Neural cell (in vitro differentiated cells): Measurements from ENCODE around the gene PRR5L. TPM values are rescaled to one million over a fixed set of nuclear protein-coding genes. Genes with fewer than 3 reads are reported as not detected.
A peak's percentile ranks its signal among the peaks of the same experiment; 100 is the strongest.

ENCODE experiments used
- H2AFZ ChIP-seq: fragments of 200-600, 300-800 bp; sonication (generic), shearing (Covaris generic); 2 replicates; pipeline ENCODE4 v1.6.0; 2014; ENCODE audit warnings: low read depth, mild to moderate bottlenecking, antibody characterized with exemption, low read length, moderate library complexity
- H3F3A ChIP-seq: fragments of 200-600 bp; shearing (Covaris generic); 2 replicates; pipeline ENCODE4 v1.6.1; 2016; ENCODE audit warnings: mild to moderate bottlenecking, moderate library complexity, mixed read lengths, antibody characterized with exemption, low read length; ENCODE audit not compliant: insufficient read depth, poor library complexity, severe bottlenecking
- H3K27ac ChIP-seq: fragments of 200-600, 300-800 bp; sonication (generic), shearing (Covaris generic); 2 replicates; pipeline ENCODE4 v1.5.1; 2014; ENCODE audit warnings: mild to moderate bottlenecking, low read length, moderate library complexity
- H3K27me3 ChIP-seq: fragments of 300-800, 200-600 bp; sonication (generic), shearing (Covaris generic); 2 replicates; pipeline ENCODE4 v1.6.0; 2014; ENCODE audit warnings: mild to moderate bottlenecking, low read depth, low read length, moderate library complexity; ENCODE audit not compliant: insufficient read depth
- H3K36me3 ChIP-seq: fragments of 300-800, 200-600 bp; sonication (generic), shearing (Covaris generic); 2 replicates; pipeline ENCODE4 v1.5.1; 2014; ENCODE audit warnings: mild to moderate bottlenecking, antibody characterized with exemption, low read length, moderate library complexity; ENCODE audit not compliant: insufficient read depth
- H3K4me2 ChIP-seq: fragments of 300-800, 200-600 bp; sonication (generic), shearing (Covaris generic); 2 replicates; pipeline ENCODE4 v1.6.0; 2014; ENCODE audit warnings: mild to moderate bottlenecking, low read length
- H3K4me3 ChIP-seq: fragments of 300-800, 200-600 bp; sonication (generic), shearing (Covaris generic); 2 replicates; pipeline ENCODE4 v1.5.1; 2014; ENCODE audit warnings: mild to moderate bottlenecking, low read length, moderate library complexity
- H3K79me2 ChIP-seq: fragments of 200-600 bp; shearing (Covaris generic); replicated peaks from 2 replicates; pipeline ENCODE4 v1.6.0; 2014; ENCODE audit warnings: mild to moderate bottlenecking, low read length, moderate library complexity; ENCODE audit not compliant: insufficient read depth
- H3K9ac ChIP-seq: fragments of 300-800, 200-600 bp; sonication (generic), shearing (Covaris generic); 2 replicates; pipeline ENCODE4 v1.6.1; 2016; ENCODE audit warnings: mild to moderate bottlenecking, low read length, mixed read lengths
- H3K9me2 ChIP-seq: fragments of 200-600 bp; shearing (Covaris generic); 2 replicates; pipeline ENCODE4 v1.6.1; 2016; ENCODE audit warnings: mild to moderate bottlenecking, low read length, mixed read lengths; ENCODE audit not compliant: insufficient read depth
- H3K9me3 ChIP-seq: fragments of 200-600, 300-800 bp; sonication (generic), shearing (Covaris generic); 2 replicates; pipeline ENCODE4 v1.6.1; 2016; ENCODE audit warnings: mild to moderate bottlenecking, mixed run types, low read length, moderate library complexity, mixed read lengths
- H4K20me1 ChIP-seq: fragments of 200-600 bp; shearing (Covaris generic); 2 replicates; pipeline ENCODE4 v1.6.1; 2016; ENCODE audit warnings: mild to moderate bottlenecking, mixed run types; ENCODE audit not compliant: insufficient read depth
- EP300 ChIP-seq: fragments of 450-650 bp; conservative IDR thresholded peaks from 2 replicates; pipeline ENCODE4 v1.6.1; 2014; ENCODE audit warnings: antibody characterized with exemption, mild to moderate bottlenecking, moderate library complexity; ENCODE audit not compliant: poor library complexity, severe bottlenecking
- EZH2 ChIP-seq: fragments of 200-600, 300-800 bp; shearing (Covaris generic), sonication (generic); IDR thresholded peaks from 2 replicates; pipeline ENCODE4 v1.6.1; 2014; ENCODE audit warnings: antibody characterized with exemption, low read length, borderline replicate concordance, mild to moderate bottlenecking; ENCODE audit not compliant: insufficient read depth, poor library complexity, severe bottlenecking
- MXI1 ChIP-seq: fragments of 450-650 bp; conservative IDR thresholded peaks from 2 replicates; pipeline ENCODE4 v1.6.1; 2014; ENCODE audit warnings: antibody characterized with exemption, mild to moderate bottlenecking; ENCODE audit not compliant: poor library complexity, severe bottlenecking
- POLR2AphosphoS5 ChIP-seq: IDR thresholded peaks from 2 replicates; pipeline ENCODE4 v1.6.1; 2012
- RAD21 ChIP-seq: fragments of 450-650 bp; conservative IDR thresholded peaks from 2 replicates; pipeline ENCODE4 v1.6.1; 2014; ENCODE audit warnings: antibody characterized with exemption, mild to moderate bottlenecking, moderate library complexity
- SMC3 ChIP-seq: fragments of 450-650 bp; conservative IDR thresholded peaks from 2 replicates; pipeline ENCODE4 v1.6.1; 2014; ENCODE audit warnings: antibody characterized with exemption, mild to moderate bottlenecking, moderate library complexity; ENCODE audit not compliant: poor library complexity
- TAF1 ChIP-seq: IDR thresholded peaks from 2 replicates; pipeline ENCODE4 v1.6.1; 2012; ENCODE audit warnings: low read depth
- polyA plus RNA-seq: library from polyadenylated mRNA; depleted of rRNA; stranded (reverse); fragments of >200 nt; gene quantifications from 2 replicates; pipeline ENCODE4 v1.2.3, GENCODE V29; 2014
- TF ChIP-seq, protein P1 (sequence below): IDR thresholded peaks from 2 replicates; pipeline ENCODE4 v1.6.1; 2012; ENCODE audit warnings: borderline replicate concordance
- TF ChIP-seq, protein P2 (sequence below): fragments of 450-650 bp; IDR thresholded peaks from 2 replicates; pipeline ENCODE4 v1.5.1; 2014; ENCODE audit warnings: antibody characterized with exemption, mild to moderate bottlenecking, moderate library complexity; ENCODE audit not compliant: poor library complexity, severe bottlenecking

The PRR5L gene
- polyA plus RNA-seq, 1 donor from 2014 or later: 0.22 TPM

DNA sequence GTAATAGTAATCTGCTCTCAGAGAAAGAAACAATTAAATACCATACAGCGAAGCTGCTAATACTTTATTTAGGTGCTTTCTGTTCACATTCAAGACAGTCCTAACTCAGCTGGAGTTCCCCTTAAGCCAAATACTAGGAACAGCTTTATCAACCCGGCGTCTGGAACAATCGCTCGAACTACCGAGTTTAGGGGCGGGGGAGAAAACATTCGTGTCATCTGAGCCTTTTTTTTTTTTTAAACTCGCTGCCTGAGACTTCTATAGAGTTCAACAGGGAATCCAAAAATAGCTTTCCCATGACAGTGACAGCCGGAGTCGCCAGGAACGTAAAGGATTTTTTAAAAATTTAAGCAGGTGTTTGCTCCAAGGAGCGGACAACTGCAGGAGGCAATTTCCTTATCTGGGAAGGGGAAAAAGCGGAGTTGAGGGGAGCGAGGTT is 213.1 kb downstream of the PRR5L start:
- H3K4me3 ChIP-seq: peak overlapping the region; percentile 99
- peak overlapping the region; percentile 83 for H3K4me2 ChIP-seq
- H3K27me3 ChIP-seq: no peaks in the 10 kb centered on the region
- H3K9me2 ChIP-seq: no peaks in the 10 kb centered on the region
- H4K20me1 ChIP-seq: no peaks in the 10 kb centered on the region
- H3K9me3 ChIP-seq: no peaks in the 10 kb centered on the region
- TF ChIP-seq, protein P1, sequence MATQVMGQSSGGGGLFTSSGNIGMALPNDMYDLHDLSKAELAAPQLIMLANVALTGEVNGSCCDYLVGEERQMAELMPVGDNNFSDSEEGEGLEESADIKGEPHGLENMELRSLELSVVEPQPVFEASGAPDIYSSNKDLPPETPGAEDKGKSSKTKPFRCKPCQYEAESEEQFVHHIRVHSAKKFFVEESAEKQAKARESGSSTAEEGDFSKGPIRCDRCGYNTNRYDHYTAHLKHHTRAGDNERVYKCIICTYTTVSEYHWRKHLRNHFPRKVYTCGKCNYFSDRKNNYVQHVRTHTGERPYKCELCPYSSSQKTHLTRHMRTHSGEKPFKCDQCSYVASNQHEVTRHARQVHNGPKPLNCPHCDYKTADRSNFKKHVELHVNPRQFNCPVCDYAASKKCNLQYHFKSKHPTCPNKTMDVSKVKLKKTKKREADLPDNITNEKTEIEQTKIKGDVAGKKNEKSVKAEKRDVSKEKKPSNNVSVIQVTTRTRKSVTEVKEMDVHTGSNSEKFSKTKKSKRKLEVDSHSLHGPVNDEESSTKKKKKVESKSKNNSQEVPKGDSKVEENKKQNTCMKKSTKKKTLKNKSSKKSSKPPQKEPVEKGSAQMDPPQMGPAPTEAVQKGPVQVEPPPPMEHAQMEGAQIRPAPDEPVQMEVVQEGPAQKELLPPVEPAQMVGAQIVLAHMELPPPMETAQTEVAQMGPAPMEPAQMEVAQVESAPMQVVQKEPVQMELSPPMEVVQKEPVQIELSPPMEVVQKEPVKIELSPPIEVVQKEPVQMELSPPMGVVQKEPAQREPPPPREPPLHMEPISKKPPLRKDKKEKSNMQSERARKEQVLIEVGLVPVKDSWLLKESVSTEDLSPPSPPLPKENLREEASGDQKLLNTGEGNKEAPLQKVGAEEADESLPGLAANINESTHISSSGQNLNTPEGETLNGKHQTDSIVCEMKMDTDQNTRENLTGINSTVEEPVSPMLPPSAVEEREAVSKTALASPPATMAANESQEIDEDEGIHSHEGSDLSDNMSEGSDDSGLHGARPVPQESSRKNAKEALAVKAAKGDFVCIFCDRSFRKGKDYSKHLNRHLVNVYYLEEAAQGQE: no peak
- TF ChIP-seq RAD21 (no peak), EP300 (no peak), TAF1 (no peak), MXI1 (no peak), SMC3 (no peak), EZH2 (no peak), POLR2AphosphoS5 (no peak)
- TF ChIP-seq, protein P2, sequence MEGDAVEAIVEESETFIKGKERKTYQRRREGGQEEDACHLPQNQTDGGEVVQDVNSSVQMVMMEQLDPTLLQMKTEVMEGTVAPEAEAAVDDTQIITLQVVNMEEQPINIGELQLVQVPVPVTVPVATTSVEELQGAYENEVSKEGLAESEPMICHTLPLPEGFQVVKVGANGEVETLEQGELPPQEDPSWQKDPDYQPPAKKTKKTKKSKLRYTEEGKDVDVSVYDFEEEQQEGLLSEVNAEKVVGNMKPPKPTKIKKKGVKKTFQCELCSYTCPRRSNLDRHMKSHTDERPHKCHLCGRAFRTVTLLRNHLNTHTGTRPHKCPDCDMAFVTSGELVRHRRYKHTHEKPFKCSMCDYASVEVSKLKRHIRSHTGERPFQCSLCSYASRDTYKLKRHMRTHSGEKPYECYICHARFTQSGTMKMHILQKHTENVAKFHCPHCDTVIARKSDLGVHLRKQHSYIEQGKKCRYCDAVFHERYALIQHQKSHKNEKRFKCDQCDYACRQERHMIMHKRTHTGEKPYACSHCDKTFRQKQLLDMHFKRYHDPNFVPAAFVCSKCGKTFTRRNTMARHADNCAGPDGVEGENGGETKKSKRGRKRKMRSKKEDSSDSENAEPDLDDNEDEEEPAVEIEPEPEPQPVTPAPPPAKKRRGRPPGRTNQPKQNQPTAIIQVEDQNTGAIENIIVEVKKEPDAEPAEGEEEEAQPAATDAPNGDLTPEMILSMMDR: no peak
- H3K27ac ChIP-seq: peak overlapping the region; percentile 77
- peak overlapping the region; percentile 88 for H3K9ac ChIP-seq
- H3K36me3 ChIP-seq: no peaks in the 10 kb centered on the region
- H3K79me2 ChIP-seq: peaks cover 13% of the 10 kb centered on the region
- H2AFZ ChIP-seq: peak overlapping the region; percentile 87
- no peaks in the 10 kb centered on the region for H3F3A ChIP-seq

GRCh38 chr11:36509694-36510593 is 213.9 kb downstream of the PRR5L start, which contains the start of gene TRAF6:
TSS of gene TRAF6 (minus strand) at chr11:36510272. CDS start at chr11:36501515, 8,757 bp downstream.
- Histone ChIP-seq H3K4me2 (peak within 1 kb of the TSS; percentile 83), H3K9me3 (no peaks in the 10 kb centered on the region), H3K79me2 (peaks cover 13% of the 10 kb centered on the region), H3K36me3 (no peaks in the 10 kb centered on the region), H3K9ac (peak within 1 kb of the TSS; percentile 88), H3K9me2 (no peaks in the 10 kb centered on the region), H2AFZ (peak within 1 kb of the TSS; percentile 87), H3K27me3 (no peaks in the 10 kb centered on the region), H3F3A (no peaks in the 10 kb centered on the region), H4K20me1 (no peaks in the 10 kb centered on the region), H3K4me3 (peak within 1 kb of the TSS; percentile 99), H3K27ac (peak within 1 kb of the TSS; percentile 77)
- TF ChIP-seq MXI1 (peak; percentile 64), TAF1 (peak; percentile 75), EP300 (no peak), SMC3 (peak; percentile 72), POLR2AphosphoS5 (peak; percentile 95), EZH2 (no peak), RAD21 (peak; percentile 50)
- TF ChIP-seq, protein P2: peak; percentile 96
- TF ChIP-seq, protein P1: peak; percentile 58
